Measurements from ENCODE around the gene ERP29.
A peak's percentile ranks its signal among the peaks of the same experiment; 100 is the strongest.
"Not testable (repeated sequence)": the region's sequence is repeated elsewhere in the genome, so short reads cannot be mapped to it uniquely, and the experiment has no call there.

The ERP29 gene

DNA sequence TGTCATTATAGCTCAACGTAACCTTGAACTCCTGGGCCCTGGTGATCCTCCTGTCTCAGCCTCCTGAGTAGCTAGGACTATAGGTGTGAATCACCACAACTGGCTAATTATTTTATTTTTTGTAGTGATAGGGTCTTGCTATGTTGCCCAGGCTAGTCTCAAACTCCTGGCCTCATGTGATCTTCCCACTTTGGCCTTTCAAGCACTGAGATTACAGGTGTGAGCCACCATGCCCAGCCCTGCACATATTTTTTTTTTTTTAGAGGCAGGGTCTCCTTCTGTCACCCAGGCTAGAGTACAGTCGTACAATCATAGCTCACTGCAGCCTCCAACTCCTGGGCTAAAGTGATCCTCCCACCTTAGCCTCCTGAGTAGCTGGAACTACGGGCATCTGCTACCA lies 9.2 kb upstream of the ERP29 start:
- no peak for DNase-seq (ENCODE audit: low spot score)

DNA sequence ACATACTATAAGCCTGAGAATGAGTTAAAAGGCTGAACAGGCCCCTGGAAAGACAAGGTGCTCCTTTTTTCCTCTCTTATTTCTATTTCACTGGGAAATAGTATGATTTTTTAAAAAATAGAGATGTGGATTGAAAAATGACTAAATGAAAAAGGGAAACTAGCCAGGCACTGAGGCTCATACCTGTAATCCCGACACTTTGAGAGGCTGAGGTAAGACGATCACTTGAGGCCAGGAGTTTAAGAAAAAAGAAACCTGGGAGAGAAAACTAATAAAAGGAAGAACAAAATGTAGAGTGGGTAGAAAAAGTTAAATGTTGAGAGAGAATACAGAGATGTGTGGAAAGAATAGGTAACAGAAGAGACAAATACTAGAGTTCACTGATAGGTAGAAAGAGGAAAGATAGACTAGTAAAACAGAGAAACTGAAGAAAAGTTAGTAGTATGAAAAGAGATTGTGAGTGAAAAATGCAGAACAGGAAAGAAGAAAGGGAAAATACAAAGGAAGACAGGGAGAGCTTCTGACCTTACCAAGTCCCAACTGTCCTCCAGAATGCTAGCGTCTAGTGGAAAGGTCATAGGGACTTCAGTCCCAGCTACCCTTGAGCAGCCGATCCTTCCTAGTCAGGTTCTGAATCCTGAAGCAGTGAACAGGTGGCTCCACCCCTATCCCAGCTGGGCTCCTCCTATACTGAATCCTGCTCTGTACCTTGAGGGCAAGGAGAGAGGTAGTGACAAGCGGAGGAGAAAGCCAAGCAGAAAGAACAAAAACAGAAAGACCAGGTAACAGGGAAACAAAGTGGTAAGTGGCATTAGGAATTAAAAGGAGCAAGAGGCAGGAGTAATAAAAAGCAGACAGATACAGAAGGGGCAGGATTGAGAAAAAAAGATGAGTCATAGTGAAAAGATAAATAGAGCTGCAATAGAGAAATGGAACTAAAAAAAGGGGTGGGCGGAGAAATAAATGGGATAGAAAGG lies 7.5 kb upstream of the ERP29 start:
- DNase-seq (ENCODE audit: low spot score): no peak

DNA sequence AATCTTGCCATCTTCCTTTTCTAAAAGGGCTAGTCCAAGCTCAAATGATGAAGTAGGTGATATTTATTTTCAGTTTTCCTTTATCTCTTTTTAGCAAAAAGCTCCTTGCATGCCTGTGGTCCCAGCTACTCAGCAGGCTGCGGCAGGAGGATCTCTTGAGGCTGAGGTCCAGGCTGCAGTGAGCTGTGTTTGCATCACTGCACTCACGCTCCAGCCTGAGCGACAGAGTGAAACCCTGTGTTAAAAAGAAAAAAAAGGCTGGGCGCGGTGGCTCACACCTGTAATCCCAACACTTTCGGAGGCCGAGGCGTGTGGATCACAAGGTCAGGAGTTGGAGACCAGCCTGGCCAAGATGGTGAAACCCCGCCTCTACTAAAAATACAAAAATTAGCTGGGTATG lies 5.3 kb upstream of the ERP29 start:
- DNase-seq (ENCODE audit: low spot score): no peak

DNA sequence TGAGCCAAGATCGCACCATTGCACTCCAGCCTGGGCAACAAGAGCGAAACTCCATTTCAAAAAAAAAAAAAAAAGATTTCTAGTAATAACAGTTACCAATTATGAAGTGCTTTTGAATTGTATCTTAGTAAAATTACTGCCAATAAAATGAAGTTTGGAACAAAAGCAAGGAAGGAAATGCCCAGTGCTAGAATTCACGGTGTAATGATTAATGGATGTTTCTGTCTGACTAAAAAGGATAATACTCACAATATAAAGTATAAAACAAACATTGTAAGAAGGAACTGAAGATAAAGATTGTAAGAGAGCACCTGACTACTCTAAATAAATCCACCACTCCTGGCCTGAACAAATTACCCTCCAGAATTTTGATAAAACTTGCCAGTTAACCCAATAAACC lies 4.3 kb upstream of the ERP29 start:
- DNase-seq (ENCODE audit: low spot score): no peak

DNA sequence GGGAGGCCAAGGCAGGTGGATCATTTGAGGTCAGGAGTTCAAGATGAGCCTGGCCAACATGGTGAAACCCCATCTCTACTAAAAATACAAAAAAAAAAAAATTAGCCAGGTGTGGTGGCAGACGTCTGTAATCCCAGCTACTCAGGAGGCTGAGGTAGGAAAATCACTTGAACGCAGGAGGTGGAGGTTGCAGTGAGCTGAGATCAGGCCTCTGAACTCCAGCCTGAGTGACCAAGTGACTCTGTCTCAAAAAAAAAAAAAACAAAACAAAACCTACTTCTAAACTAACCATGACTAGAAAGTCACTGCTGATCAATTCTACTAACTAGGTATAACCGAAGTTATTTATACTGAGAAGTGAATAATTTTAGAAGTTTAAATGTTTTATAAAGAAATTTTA lies 3.6 kb upstream of the ERP29 start:
- not testable (repeated sequence) for DNase-seq (ENCODE audit: low spot score)

DNA sequence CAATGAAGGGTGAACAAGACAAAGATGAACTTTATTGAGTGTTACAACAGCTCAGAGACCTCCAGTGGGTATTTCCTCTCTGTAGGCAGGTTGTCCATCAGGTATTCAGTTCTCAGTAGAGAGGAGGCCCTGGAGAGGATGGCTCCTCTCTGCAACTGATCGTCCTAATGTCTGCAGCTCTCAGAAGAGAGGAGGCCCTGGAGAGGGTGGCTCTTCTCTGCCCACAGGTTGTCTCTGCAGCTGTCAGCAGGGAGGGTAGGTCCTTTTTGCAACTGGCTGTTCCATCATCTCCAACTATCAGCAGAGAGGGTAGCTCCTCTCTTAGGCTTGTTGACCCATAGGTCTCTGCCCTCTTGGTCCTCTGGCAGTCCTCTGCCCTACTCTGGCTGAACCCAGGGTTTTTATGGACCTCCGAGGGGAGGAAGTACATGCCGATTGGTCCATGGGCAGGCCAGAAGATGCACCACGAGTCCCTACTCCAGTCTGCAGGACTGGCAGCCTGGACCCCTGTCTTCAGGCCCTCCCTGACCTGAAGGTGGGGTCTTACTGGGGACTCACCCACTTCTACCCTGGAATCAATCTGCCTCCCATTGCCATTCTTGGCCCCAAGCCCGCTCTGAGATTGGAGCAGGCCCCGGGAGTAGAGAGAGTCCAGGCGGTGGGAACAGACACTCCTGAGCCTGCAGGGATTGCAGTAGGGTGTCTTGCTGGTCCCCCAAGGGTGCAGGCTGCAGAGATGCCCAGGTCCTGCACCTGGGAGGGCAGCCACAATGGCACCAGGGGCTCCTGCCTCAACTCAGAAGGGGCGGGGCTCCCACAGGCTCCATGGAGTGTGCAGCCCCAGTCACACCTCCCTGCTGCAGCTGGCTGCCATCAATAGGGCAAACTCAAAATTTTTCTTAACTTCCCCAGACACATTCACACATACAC lies 2.5 kb upstream of the ERP29 start:
- DNase-seq (ENCODE audit: low spot score): no peak

DNA sequence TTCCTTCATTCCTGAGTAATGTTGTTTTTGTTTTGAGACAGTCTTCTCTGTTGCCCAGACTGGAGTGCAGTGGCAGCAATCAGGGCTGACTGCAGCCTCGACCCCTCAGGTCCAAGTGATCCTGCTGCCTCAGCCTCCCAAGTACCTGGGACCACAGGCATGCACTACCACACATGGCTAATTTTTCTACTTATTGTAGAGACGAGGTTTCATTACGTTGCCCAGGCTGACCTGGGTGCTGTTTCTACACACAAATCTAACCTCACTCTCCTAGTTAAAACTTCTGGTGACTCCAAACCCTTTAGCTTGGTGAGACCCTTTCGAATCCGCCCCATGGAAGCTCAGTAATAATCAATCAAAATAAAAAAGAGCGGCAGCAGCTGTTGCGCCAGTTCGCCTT lies 1.5 kb upstream of the ERP29 start:
- DNase-seq (ENCODE audit: low spot score): no peak

DNA sequence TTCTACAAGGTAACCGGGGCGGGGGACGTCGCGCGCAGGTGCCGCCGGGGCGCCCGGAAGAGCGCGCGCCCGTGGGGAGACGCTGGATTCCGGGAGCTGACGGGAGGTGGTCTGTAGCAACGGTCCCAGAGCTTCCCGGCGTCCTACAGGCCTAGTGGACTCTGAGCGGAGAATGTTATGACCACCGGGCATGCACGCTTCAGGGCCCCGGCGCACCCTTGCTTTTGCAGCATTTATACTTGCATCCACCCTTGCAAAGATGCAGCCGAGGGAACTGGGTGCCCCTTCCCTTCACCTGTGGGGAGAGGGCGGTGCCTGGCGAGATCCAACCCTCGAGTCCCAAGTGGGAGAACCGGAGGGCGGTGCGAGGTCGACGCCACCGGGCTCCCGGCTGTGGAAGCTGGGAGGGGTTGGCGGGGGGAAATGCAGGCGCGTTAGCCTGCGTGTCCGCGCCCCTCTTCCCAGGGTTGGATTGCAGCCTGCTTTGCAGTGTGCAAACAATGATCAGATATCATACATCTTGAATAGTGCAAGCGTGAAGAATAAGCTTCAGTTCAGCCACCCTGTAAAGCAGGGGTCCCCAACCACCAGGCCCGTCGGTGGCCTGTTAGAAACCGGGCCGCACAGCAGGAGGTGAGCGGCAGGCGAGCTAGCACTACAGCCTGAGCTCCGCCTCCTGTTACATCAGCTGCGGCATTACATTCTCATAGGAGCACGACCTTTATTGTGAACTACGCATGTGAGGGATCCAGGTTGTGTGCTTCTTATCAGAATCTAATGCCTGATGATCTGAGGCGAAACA lies 576 bp downstream of the ERP29 start:
- peak; percentile 81 for DNase-seq (ENCODE audit: low spot score)

DNA sequence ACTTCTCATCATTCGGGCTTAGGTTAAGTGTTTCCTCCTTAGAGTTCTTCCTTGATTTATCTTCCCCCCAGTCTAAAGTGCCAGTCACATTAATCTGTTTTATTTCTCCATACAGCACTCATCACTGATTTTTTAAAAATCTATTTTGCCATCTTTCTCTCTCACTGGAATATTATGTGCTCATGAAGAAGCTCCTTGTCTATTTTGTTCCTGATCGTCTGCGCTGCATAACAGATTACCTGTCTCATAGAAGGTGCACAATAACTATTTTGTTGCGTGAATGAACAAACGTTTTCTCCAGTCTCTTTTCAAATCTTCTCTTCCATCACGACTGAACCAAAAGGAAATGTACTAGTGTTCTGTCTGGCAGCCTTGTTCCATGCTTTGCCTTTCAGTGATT lies 2.7 kb downstream of the ERP29 start:
- DNase-seq (ENCODE audit: low spot score): no peak

DNA sequence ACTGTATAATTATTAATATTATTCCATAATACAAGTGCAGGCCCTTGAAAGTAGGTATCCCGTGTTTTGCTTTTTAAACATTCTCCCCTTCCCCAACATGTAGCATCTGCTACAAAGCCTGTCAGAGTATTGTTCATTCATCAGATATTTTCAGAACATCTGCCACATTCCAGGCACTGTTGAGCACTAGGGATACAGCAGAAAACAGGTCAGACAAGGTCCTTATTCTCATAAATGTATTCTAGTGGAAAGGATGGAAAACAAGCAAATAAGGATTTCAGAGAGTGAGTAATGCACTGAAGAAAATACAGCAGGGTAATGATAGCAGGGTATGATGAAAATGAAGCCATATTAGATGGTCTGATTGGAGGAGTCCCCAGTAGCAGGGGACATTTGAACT lies 3.8 kb downstream of the ERP29 start:
- DNase-seq (ENCODE audit: low spot score): no peak

DNA sequence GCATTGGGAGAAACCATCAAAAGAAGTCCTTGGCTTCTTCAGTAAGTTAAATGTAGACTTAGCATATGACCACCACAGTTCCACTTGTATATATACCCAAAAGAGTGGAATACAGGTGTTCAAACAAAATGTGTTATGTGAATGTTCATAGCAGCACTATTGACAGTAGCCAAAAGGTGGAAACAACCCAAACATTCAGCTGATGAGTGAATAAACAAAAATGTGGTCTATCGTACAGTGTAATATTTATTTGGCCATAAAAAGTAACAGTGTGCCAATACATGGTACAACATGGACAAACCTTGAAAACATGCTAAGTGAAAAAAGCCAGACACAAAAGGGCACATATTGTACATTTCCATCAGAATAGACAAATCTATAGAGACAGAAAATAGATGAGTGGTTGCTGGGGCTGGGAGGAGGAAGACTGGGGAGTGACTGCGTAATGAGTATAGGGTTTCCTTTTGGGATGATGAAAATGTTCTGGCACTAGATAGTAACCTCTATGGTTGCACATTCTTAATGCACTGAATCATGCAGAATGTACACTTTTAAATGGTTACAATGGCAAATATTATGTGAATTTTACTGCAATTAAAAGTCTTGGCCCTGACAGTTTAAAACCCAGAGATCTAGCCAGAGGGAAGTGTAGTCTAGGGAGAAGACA lies 5.5 kb downstream of the ERP29 start:
- DNase-seq (ENCODE audit: low spot score): no peak

DNA sequence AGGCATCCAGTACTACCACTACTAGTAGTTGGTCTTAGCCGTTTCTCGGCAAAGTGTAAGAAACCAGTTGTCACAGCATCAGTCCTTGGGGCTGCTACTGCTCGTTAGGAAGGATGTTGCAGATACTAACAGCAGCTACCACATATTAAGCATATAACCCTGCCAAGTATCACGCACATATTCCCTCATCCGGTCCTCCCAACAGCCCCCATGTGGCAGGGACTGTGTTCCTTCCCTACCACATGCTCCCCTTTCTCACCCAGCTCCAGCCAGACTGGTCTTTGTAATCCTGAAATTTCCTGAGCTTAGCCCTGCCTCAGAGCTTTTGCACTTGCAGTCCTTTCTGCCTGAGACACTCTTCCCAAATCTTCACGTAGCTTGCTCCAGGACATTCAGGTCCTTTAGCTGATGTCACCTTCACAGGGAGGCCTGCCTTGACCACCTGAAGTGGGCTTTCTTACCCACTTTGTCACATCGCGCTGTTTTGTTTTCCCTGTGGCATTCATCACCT lies 7.8 kb downstream of the ERP29 start:
- DNase-seq (ENCODE audit: low spot score): no peak

DNA sequence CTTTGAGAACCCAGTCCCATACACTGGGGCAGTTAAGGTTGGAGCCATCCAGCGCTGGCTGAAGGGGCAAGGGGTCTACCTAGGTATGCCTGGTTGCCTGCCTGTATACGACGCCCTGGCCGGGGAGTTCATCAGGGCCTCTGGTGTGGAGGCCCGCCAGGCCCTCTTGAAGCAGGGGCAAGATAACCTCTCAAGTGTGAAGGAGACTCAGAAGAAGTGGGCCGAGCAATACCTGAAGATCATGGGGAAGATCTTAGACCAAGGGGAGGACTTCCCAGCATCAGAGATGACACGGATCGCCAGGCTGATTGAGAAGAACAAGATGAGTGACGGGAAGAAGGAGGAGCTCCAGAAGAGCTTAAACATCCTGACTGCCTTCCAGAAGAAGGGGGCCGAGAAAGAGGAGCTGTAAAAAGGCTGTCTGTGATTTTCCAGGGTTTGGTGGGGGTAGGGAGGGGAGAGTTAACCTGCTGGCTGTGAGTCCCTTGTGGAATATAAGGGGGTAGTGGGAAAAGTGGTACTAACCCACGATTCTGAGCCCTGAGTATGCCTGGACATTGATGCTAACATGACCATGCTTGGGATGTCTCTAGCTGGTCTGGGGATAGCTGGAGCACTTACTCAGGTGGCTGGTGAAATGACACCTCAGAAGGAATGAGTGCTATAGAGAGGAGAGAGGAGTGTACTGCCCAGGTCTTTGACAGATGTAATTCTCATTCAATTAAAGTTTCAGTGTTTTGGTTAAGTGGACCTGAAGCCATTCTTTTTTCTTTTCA lies 9.2 kb downstream of the ERP29 start:
- no peak for DNase-seq (ENCODE audit: low spot score)

DNA sequence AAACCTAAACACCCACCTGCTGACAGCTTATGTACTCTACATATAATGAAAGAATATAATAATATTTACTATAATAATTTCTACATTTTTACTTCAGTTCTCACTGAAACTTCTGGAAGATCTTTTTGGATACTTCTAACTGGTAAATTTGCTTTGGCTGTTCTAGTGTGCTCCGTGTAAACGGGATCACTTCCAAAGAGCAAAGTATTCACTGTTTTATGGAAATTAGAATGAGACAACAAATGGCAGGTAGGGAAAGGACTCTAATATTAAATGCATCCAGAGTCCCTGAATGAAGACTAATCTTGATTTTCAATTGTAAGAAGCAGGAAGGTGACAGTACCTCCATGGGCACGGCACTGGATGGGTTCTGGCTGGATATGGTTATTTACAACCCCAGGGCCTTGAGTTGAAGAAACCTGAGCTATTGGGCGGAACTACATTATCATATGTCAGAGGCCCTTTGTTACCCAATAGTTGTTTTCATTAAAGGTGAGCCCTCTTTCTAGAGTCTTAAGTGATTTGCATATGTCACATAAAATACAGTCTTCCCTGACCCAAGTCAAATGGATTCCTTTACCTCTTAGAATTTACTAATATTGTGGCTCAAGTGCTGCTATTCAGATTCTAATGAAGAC lies 10.7 kb downstream of the ERP29 start:
- no peak for DNase-seq (ENCODE audit: low spot score)

DNA sequence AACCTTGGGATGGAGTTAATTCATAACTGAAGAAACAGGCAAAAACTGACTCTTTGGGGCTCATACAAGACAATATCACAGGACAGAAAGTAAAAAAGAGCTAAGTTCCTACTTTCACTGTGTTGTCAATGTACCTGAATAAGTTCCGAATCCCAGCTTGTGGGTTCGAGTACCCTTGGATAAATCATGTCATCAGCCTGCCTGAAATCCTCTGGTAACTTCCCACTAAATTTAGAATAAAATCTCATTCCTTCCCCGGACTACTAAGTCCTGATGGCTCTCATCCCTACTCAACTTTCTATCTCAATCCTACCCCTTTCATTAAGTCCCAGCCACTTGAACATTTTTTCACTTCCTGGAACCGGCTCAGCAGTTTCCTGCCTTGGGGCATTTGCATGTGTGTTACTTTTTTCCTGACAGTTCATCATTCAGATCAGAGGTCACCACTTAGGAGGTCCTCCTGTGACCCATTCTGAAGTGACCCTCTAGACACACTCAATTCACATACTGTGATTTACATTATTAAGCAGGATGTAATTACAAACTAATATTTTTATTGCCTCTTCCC lies 12.7 kb downstream of the ERP29 start:
- no peak for DNase-seq (ENCODE audit: low spot score)

DNA sequence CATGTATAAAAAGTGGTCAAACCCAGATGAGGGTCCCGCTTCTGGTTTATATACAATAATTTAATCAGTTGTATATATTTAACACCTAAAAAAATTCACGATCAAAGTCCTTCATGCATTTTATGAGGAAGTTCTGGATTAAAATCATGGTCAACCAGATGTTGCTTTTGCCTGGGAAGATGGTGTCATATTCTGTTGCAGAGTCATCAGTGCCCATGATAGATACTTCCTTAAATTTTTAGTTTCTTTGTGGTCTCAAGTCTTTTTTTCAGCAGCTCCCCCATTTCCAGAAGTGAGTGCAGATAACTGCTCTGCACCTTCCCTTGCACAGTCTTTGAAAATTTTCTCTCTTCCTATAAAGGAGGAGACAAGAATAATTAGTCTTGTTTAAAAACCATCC lies 16.1 kb downstream of the ERP29 start:
- no peak for DNase-seq (ENCODE audit: low spot score)

DNA sequence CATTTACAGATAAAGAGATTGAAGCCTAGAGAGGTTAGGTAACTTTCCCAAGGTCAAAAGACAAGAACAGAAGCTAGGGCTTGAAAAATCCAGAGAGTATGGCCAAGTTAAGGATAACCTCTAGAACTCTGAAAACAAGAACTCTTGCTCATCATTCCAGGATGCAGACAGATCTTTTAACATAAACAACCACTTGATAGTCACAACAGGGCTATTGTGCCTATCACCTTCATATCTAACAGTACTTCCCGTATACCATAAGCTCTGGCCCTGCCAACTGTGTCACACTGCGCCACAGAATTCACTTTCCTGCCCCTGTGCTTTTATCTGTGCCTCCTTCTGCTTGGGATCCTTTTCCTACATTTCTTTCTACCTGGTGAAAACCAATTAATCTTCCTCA lies 18.2 kb downstream of the ERP29 start:
- DNase-seq (ENCODE audit: low spot score): no peak

DNA sequence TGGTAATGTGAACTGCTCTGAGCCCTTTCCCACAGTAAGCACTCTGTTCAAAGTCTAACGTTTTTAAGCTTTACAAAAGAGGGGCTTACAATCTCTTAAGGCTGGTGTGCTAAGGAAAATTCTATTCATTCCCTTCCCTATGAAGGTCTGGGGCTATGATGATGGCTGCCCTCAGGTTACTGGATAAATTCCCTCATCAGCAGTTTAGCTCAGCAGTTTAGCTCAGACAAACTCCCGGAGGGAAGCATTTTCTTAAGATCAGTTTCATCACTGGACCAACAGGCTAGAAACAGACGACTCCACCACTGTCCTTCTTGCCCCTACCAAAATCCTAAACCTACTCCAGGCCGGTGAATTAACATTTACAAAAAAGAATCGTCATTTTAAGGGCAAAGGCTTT lies 19.1 kb downstream of the ERP29 start:
- DNase-seq (ENCODE audit: low spot score): no peak

DNA sequence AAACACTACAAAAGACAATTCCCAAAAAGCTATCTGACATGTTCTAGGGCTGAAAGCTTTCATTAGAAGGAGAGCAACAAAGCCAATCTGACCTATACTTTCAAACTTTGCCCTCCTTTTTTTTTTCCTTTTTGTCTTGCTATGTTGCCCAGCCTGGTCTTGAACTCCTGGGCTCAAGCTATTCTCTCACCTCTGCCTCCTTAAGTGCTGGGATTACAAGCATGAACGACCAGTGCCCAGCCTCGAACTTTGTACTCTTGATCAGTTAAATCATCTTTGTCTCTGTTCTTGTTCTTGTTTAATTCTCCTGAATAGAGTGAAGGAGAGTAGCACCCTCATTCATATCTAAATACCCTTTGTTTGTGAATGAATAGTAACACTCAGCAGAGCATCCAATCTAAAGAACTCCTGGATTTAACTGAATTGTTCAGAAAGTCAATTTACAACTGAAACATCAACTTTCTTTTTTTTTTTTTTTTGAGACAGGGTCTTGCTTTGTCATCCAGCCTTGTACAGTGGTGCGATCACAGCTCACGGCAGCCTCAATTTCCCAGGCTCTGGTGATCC lies 22.1 kb downstream of the ERP29 start:
- DNase-seq (ENCODE audit: low spot score): no peak

All from ecto neural progenitor cell (in vitro differentiated cells).